NCI-H446 (cell line): Measurements from ENCODE around the gene CANT1.
A peak's percentile ranks its signal among the peaks of the same experiment; 100 is the strongest.

Source experiments
- DNase-seq, 2 experiments: peaks; one replicate each; lab custom pipeline; 2025; lab: John Stamatoyannopoulos, UW

CANT1 gene

DNA sequence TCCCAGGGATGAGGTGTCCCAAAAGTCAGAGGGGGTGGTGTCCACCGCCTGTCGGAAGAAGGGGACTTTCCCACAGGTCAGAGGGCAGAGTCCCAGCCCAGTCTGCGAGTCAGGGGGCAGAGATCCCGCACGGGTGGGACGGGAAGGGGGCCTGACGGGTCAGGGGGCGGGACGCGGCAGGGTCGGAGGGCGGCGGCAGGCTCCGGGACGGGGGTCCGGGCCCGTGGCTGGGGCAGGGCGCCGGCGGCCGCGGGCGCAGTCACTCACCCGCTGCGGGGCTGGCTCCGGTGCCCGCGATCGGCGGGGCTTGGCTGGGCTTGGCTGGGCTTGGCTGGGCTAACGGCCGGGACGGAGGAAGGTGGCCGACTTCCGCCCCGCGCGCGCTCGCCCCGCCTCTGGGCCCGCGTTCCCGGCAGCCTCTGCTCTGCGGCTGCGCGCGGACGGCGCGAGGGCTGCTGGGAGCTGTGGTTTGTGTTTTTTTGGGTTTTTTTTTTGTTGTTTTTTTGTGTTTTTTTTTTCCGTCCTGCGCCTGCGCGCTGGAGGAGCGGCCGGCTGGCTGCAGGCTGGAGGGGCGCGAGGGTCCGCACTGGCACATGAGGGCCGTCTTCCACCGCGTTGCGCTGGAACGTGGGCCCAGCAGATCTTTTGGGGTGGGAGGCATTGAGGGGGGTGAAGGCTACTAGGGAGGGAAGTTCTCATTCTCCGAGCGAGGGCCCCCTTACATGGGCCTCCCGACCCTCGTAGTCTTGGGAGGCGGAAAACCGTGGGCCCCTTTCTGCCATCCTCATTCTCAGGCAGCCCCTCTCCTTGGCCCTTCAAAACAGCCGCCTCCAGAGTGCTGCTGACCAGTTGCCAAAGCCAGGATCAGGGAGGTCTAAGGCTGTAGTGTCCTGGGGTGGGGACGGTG is at the start of gene CANT1:
CANT1 (minus strand) TSS at position 368 of the 907 bp plus-strand sequence. CDS start 12,142 bp downstream, outside the sequence.
- DNase-seq = peak; percentile 65 to 93

DNA sequence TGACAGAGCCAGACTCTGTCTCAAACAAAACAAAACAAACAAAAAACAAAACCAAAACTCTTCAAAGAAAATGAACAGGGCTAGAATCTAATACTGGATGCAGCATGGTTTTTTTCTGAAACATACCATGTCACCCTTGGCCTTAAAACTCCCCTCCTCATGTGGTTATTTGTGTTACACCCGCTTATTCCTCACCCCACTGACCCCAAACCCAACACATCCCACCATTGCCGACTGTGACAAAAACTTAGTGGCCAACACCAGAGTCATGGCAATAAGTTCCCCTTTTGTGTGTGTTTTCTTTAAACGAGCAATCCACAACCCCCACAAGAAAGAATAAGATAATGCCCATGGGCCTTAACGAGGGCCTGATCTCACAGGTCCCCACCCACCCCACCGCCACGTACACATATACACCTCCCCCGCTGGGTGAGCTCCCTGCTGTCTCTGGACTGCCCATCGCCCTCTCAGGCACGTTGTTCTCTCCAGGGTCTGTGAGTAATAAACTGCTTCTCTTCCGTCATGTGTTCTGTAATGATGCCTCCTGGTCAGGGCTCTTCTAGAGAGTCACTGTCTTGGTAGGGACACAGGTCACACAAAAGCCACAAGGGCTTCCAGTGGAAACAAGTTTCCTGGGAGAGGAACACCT is 48.3 kb upstream of the CANT1 start:
- DNase-seq = no peak

DNA sequence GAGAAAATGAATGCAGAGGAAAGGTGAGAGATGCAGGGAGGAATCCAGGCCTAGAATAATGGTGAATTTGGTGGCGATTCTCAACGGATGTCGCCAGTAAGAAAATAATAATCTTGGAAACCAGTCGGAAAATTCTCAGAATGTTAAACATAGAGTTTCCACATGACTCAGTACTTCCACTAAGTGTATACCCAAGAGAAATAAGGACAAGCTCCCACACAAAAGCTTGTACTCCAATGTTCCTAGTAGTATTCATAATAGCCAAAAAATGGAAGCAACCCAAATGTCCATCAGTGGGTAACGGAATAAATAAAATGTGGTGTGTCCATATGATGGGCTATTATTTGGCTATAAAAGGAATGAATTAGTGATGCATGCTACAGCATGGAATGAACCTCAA is 45.6 kb upstream of the CANT1 start:
- no peak for DNase-seq

DNA sequence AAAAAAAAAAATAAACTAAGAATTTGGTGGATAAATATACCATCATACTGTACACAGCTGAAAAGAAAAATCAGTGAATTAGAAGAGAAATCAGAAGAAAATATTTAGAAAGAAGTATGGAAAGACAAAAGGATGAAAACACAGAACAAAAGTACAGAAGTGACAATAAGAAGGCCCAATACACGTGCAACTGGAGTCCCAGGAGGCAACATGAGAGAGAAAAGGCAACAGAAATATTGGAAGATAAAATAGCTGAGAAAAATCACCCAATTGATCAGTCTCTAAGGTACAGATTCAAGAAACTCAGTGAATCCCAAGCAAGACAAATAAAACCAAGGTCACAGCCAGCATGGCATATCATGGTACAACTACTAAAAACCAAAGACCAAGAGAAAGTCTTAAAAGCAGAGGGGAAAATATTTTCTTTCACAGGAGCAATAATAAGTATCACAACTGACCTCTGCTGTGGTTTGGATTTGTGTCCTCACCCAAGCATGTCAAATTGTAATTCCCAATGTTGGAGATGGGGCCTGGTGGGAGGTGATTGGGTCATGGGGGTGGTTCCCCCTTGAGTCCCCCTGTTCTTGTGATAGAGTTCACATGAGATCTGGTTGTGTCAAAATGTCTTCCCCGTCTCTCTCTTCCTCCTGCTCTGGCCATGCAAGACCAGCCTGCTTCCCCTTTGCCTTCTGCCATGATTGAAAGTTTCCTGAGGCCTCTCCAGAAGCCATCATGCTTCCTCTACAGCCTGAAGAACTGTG is 44.8 kb upstream of the CANT1 start:
- DNase-seq = no peak

DNA sequence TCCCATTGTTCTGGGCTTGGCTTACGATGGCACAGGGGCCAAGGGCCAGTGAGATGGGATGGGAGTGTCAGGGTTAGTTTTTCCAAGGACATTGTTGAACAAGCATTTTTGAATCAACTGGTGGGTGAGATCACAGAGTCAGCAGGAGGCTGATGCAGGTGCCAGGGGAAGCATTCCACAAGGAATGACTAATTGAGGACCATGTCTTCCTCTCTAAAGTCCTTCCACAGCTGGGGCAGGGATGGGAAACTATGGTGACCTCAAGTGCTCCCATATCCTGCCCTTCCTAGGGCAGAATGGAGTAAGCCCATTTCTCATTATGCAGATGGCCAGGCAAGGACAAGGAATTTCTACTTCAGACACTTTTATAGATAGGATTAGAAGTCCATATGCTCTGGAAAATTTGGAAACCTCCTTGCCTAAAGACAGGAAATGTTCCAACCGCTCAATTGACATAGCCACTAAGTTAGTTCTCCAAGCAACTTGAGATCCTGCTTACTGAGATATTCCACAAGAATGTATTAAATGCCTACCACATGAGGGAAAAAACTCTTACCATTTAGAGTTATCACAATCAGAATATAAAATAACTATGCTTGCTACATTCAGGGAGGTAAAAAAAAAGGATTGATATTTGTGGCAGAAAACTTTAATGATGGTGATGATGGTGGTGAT is 43.8 kb upstream of the CANT1 start:
- no peak for DNase-seq

DNA sequence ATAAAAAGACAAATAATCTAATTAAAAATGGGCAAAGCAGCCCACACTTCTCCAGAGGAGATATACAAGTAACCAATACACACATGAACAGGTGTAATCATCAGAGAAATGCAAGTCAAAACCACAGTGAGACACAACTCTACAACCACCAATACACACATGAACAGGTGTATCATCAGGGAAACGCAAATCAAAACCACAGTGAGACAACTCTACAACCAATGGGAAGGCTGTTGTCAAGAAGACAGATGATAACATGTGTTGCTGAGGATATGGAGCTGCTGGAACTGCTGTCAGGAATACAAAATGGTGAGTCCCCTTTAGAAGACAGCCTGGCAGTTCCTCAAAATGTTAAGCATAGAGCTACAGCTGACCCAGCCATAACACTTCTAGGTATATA is 42.6 kb upstream of the CANT1 start:
- no peak for DNase-seq

DNA sequence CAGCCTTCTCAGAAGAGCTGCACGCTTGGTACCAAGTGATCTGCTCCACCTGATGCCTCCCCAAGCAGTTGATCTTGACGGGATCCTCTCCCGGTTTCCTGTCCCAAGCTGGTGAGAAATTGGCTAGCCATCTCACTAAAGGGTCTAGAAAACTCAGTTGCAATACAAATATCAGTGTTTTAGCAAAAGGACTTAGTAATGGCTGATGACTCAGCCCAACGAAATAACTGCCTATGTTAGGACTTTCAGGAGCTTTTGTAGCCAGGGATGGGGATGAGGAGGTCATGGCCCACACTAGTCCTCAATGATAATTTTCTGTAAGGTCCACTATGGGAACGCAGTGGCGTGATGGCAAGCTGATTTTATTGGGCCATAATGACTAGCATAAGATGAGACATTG is 41.7 kb upstream of the CANT1 start:
- no peak for DNase-seq

DNA sequence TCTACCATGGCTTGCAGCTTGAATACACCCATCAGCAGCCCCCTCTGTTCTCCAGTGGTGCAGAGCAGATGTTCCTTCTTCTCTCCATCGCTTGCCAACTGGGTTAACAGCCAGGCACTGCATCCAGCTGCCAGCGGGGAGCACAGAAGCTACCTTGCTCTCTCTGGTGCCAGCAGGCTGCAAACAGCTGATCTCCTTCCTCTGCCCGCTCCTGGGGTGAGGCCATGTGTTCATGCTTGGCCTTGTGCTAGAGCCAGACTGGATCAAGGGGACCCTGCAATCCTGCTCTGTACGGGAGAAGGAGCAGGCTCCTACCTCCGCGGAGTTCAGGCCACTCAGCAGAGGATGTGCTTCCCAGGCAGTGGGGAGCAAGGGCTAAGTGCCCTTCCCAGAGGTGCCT is 41.0 kb upstream of the CANT1 start:
- DNase-seq = peak in 1 of 2 experiments; percentile 75

DNA sequence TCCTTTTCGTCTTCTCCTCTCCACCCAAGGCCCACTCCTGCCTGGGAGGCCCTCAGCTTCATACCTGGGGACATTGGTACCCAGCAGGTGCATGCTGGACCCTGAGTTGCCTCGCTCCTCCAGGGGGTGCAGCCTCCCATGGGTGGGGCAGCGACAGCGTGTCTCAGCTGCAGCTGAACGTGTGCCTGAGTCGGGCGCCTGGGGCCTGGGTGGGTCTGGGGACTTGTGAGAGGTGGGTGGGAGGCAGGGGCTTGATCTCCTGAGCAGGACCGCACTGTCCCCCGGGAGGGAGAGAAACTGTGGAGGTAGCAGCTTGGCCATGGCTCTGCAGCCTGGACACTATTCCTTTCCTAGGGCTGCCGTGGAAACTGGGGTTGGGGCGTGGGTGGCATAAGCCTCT is 40.3 kb upstream of the CANT1 start:
- no peak for DNase-seq

DNA sequence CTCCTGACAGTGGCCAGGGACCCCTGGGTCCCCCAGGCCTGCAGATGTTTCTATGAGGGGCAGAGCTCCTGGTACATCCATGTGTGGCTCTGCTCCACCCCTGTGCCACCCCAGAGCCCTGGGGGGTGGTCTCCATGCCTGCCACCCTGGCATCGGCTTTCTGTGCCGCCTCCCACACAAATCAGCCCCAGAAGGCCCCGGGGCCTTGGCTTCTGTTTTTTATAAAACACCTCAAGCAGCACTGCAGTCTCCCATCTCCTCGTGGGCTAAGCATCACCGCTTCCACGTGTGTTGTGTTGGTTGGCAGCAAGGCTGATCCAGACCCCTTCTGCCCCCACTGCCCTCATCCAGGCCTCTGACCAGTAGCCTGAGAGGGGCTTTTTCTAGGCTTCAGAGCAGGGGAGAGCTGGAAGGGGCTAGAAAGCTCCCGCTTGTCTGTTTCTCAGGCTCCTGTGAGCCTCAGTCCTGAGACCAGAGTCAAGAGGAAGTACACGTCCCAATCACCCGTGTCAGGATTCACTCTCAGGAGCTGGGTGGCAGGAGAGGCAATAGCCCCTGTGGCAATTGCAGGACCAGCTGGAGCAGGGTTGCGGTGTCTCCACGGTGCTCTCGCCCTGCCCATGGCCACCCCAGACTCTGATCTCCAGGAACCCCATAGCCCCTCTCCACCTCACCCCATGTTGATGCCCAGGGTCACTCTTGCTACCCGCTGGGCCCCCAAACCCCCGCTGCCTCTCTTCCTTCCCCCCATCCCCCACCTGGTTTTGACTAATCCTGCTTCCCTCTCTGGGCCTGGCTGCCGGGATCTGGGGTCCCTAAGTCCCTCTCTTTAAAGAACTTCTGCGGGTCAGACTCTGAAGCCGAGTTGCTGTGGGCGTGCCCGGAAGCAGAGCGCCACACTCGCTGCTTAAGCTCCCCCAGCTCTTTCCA is 39.5 kb upstream of the CANT1 start:
- DNase-seq = no peak

DNA sequence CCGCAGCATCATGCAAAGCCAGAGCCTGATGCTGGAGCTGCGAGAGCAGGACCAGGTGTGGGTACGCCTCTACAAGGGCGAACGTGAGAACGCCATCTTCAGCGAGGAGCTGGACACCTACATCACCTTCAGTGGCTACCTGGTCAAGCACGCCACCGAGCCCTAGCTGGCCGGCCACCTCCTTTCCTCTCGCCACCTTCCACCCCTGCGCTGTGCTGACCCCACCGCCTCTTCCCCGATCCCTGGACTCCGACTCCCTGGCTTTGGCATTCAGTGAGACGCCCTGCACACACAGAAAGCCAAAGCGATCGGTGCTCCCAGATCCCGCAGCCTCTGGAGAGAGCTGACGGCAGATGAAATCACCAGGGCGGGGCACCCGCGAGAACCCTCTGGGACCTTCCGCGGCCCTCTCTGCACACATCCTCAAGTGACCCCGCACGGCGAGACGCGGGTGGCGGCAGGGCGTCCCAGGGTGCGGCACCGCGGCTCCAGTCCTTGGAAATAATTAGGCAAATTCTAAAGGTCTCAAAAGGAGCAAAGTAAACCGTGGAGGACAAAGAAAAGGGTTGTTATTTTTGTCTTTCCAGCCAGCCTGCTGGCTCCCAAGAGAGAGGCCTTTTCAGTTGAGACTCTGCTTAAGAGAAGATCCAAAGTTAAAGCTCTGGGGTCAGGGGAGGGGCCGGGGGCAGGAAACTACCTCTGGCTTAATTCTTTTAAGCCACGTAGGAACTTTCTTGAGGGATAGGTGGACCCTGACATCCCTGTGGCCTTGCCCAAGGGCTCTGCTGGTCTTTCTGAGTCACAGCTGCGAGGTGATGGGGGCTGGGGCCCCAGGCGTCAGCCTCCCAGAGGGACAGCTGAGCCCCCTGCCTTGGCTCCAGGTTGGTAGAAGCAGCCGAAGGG is 38.6 kb upstream of the CANT1 start:
- no peak for DNase-seq

DNA sequence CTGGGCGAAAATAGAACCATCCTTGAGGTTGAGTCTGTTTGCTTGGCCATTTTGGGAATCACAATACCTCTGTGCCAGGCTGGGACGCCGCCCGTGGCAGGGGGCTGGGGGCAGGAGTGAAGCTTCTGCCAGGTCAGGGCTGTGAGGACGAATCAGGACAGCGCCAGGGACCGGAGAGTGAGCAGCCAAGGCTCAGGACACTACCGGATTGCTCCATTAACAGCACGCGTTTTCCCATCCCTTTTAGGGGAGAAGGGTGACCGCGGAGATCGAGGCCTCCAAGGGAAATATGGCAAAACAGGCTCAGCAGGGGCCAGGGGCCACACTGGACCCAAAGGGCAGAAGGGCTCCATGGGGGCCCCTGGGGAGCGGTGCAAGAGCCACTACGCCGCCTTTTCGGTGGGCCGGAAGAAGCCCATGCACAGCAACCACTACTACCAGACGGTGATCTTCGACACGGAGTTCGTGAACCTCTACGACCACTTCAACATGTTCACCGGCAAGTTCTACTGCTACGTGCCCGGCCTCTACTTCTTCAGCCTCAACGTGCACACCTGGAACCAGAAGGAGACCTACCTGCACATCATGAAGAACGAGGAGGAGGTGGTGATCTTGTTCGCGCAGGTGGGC is 37.8 kb upstream of the CANT1 start:
- DNase-seq = no peak

DNA sequence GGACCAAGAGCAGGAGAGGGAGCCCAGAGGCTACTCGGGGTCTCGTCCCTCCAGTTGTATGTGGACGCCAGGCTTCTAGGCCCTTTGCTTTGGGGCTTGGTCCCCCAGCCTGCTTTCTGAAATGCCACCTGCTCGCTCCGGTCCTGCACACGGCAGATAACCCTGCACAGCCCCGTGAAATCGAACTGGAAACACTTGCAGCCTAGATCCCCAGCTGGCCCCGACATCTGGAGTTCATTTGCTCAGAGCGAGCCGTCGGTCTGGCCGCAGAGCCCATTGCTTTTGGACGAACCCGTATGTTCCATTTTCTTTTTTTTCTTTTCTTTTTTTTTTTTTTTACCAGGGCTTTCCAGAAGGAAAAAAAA is 37.3 kb upstream of the CANT1 start:
- DNase-seq = no peak

DNA sequence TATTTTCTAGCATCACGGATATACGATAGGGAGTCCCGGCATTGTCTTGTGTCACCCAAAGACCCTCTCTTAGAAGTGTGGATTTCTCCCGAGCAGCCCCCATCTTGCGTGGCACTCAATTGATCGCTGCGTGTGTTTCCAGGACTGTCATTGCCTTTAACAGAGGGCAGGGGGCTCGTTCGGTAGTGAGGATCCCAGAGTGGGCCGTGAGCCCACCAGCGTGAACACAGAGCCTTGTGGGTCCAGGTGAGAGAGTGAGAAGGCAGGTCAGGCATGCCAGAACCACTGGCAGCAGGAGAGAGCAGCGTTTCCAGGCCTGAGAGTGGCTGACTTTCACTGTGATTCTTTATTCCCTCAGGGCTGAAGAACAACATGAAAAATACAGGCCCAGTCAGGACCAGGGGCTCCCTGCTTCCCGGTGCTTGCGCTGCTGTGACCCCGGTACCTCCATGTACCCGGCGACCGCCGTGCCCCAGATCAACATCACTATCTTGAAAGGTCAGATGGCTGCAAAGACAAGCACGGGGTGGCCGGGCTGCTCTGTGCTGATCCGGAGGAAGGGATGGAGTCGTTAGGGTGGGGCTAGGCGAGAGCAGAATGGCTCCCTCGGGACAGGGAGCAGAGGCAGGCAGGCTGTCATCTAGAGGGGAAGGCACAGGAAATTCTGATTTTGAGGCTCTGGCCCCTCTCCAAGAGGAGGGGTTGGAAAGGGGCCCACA is 36.8 kb upstream of the CANT1 start:
- no peak for DNase-seq

DNA sequence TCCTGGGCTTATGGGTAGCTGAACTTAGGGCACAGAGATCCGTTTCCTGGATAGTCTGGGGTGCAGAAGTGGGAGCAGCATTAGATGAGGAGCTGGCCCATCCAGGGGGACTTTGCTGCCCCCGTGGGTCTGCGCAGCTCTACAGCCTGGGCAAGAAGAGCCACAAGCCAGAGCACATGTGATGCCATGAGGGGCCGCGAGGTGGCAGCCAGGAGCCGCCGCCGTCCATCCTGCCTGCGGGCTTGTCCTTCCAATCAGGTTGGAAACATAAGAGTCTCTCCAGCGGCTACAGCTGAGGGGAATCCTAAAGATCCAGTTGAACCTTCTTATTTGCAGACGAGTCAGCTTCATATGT is 36.3 kb upstream of the CANT1 start:
- peak; percentile 50 to 80 for DNase-seq

DNA sequence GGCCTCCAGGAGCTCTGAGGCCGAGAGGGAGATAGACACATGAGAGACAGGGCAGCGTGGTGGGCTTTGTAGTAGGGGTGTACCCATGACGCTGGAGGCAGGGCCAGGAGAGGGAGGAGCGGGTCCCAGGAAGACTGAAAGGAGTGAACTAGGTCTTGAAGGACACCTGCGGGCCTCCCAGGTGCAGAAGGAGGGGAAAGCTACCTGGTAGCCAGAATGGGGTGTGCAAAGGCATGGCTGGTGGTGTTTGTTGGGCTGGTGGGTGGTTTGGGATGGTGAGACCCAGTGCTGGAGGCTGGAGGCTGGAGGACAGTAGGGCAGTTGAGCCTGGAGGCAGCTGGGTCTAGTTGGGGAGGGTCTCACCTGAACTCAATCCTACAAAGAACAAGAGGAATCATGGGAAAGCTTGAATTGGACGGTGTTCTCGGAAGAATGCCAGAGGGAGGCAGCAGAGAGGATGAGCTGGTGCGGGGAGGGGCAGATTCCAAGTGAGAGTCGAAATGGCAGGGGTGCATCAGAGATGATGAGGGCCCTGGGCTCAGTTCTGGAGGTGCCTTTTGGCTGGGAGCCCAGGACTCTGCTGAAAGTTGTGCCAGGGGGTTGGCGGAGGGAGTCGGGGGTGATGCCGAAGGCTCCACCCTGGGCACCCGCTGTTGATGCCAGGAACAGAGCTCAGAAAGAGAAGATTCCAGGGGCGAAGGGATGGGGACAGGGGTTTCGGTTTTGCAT is 35.6 kb upstream of the CANT1 start:
- DNase-seq = no peak

DNA sequence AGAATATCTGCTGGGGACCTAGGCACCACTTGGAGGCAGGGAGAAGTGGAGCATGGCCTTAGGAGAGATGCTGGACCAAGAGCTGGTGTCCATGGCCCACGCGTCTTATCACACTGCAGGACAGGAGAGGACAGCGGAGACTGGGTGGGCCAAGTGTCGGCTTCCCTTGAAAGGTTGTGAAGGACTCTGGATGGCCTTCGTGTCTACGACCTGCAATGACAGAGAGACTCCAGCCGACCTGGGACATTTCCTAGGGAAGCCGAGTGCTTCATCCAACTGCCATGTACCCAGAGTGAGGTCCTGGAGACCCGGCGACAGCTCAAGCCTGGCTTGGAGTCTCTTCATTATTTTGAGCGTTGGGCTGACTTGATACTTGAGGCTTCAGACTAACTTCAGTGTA is 34.9 kb upstream of the CANT1 start:
- no peak for DNase-seq

DNA sequence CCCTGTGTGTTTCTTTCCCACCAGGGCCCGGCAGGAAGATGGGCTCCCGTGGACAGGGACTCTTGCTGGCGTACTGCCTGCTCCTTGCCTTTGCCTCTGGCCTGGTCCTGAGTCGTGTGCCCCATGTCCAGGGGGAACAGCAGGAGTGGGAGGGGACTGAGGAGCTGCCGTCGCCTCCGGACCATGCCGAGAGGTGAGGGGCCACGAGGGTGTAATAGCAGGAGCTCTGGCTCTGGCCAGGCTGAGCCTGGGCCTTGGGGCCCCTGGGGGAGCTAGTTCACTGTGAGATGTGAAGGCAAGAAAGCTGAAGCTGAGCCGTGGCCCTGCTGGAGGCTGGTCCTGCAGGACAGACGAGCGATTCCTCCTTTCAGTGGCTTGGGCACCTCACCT is 34.4 kb upstream of the CANT1 start:
- no peak for DNase-seq
